Measurements from ENCODE around the gene FCHO1.

- TF ChIP-seq CTCF (IDR thresholded peaks at IDR 0.05) (no peak), POLR2A (IDR thresholded peaks at IDR 0.05) (no peak)
These were observed 54.1 kb downstream of the FCHO1 start for GRCh38 chr19:17805427-17805826.
